Neuronal stem cell (in vitro differentiated cells): ENCODE measurements around the gene TMEM129.

Experiments used
- DNase-seq: peaks from one replicate; pipeline ENCODE4 v3.0.0-alpha.2; 2013; ENCODE audit warnings: low spot score
- H2AFZ ChIP-seq: one replicate; pipeline ENCODE4 v1.6.1; 2013; ENCODE audit warnings: mild to moderate bottlenecking, low read length, inconsistent platforms
- H2AK5ac ChIP-seq: 2 replicates; pipeline ENCODE4 v1.6.1; 2013; ENCODE audit warnings: low read depth, mild to moderate bottlenecking, inconsistent platforms, low read length, moderate library complexity, mixed read lengths
- H2BK120ac ChIP-seq: 2 replicates; pipeline ENCODE4 v1.6.1; 2013; ENCODE audit warnings: low read depth, mild to moderate bottlenecking, inconsistent platforms, low read length, moderate library complexity, mixed read lengths
- H2BK12ac ChIP-seq: one replicate; pipeline ENCODE4 v1.6.1; 2013; ENCODE audit warnings: low read length, inconsistent platforms
- H2BK15ac ChIP-seq: 2 replicates; pipeline ENCODE4 v1.6.1; 2013; ENCODE audit warnings: mild to moderate bottlenecking, low read length, inconsistent platforms, mixed read lengths
- H2BK5ac ChIP-seq: one replicate; pipeline ENCODE4 v1.6.1; 2013; ENCODE audit warnings: inconsistent platforms, mild to moderate bottlenecking, low read length, moderate library complexity
- H3K14ac ChIP-seq: one replicate; pipeline ENCODE4 v1.6.1; 2013; ENCODE audit warnings: low read length, inconsistent platforms
- H3K18ac ChIP-seq: 2 replicates; pipeline ENCODE4 v1.6.1; 2013; ENCODE audit warnings: low read length, inconsistent platforms
- H3K23ac ChIP-seq: 2 replicates; pipeline ENCODE4 v1.6.1; 2013; ENCODE audit warnings: low read depth, mild to moderate bottlenecking, mixed read lengths, low read length, inconsistent platforms; ENCODE audit not compliant: poor library complexity
- H3K27ac ChIP-seq: replicated peaks from 3 replicates; pipeline ENCODE4 v1.5.1; 2013; ENCODE audit warnings: low read length, inconsistent platforms
- H3K27me3 ChIP-seq, 3 experiments: 2 replicates each; pipeline ENCODE4 v1.6.1; 2013; ENCODE audit warnings: low read length in 3 of 3, mild to moderate bottlenecking in 2 of 3, inconsistent platforms in 1 of 3, low read depth in 1 of 3, mixed read lengths in 1 of 3, moderate library complexity in 1 of 3; ENCODE audit not compliant: control insufficient read depth in 3 of 3, insufficient read depth in 3 of 3
- H3K36me3 ChIP-seq, 2 donors: replicated peaks in 1 of 2; 2 replicates each; pipeline ENCODE4 v1.6.1; 2013; ENCODE audit warnings: low read length in 2 of 2; ENCODE audit not compliant: control insufficient read depth in 2 of 2, insufficient read depth in 2 of 2
- H3K4ac ChIP-seq: 2 replicates; pipeline ENCODE4 v1.6.1; 2013; ENCODE audit warnings: inconsistent platforms, mild to moderate bottlenecking, low read length, moderate library complexity
- H3K4me1 ChIP-seq, 2 donors: 1 replicate in 1 of 2; 2 replicates in 1 of 2; pipeline ENCODE4 v1.6.1; 2013; ENCODE audit warnings: low read length in 2 of 2, low read depth in 1 of 2; ENCODE audit not compliant: control insufficient read depth in 2 of 2, insufficient read depth in 1 of 2
- H3K4me2 ChIP-seq: one replicate; pipeline ENCODE4 v1.6.1; 2013; ENCODE audit warnings: mild to moderate bottlenecking, low read length, inconsistent platforms; ENCODE audit not compliant: insufficient read depth, poor library complexity, severe bottlenecking
- H3K4me3 ChIP-seq, 2 donors: 2 replicates each; pipeline ENCODE4 v1.5.1; 2013; ENCODE audit warnings: low read length in 2 of 2, mild to moderate bottlenecking in 2 of 2, inconsistent platforms in 1 of 2, moderate library complexity in 1 of 2
- H3K79me1 ChIP-seq: one replicate; pipeline ENCODE4 v1.6.1; 2013; ENCODE audit warnings: low read depth, mild to moderate bottlenecking, inconsistent platforms, low read length, moderate library complexity
- H3K9ac ChIP-seq: one replicate; pipeline ENCODE4 v1.6.1; 2013; ENCODE audit warnings: mild to moderate bottlenecking, low read depth, low read length, inconsistent platforms; ENCODE audit not compliant: poor library complexity
- H3K9me3 ChIP-seq, 2 donors: replicated peaks in 1 of 2; 2 replicates each; pipeline versions ENCODE3 to v1.6.1; 2013; ENCODE audit warnings: low read length in 2 of 2, mild to moderate bottlenecking in 2 of 2, inconsistent platforms in 1 of 2, low read depth in 1 of 2, mixed read lengths in 1 of 2, moderate library complexity in 1 of 2; ENCODE audit not compliant: control insufficient read depth in 2 of 2, insufficient read depth in 1 of 2
- H4K8ac ChIP-seq: one replicate; pipeline ENCODE4 v1.6.1; 2013; ENCODE audit warnings: low read depth, mild to moderate bottlenecking, inconsistent platforms, low read length, moderate library complexity
- H4K91ac ChIP-seq: one replicate; pipeline ENCODE4 v1.6.1; 2013; ENCODE audit warnings: low read length, low read depth, mild to moderate bottlenecking, inconsistent platforms; ENCODE audit not compliant: poor library complexity
- WGBS, 2 donors: extraction: QIAGEN DNeasy Blood & Tissue Kit; methylation state at CpG; one replicate each; pipeline ENCODE4 v1.1.7; 2013; ENCODE audit warnings: missing lambda C conversion rate in 2 of 2, mixed read lengths in 1 of 2; ENCODE audit not compliant: insufficient read length in 2 of 2, insufficient replicate concordance in 1 of 2; ENCODE audit errors: extremely low coverage in 2 of 2; 5-methylcytosine and 5-hydroxymethylcytosine counted together

The TMEM129 gene

DNA sequence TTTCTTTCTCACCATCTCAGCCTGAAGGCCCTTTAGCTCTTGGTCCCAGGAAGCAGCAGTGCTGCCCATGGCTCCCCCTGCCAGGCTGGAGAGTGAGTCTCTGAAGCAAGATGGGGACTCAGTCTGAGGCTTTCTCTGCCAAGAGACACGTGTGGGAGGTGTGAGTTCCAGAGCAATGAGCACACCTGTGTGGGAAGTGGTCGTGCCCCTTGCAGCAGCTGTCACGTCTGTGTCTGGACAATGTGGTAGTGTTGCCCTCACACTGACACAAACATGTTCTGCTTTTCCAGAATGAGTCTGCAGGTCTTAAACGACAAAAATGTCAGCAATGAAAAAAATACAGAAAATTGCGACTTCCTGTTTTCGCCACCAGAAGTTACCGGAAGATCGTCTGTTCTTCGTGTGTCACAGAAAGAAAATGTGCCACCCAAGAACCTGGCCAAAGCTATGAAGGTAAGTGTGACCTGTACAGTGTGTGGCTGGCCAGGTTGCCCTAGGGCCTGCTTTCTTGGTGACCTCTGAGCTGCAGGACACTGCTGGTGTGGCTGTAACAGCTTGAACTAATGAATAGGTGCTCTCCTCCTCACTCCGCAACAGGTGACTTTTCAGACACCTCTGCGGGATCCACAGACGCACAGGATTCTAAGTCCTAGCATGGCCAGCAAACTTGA lies 2.1 kb upstream of the TMEM129 start:
- H3K4me2 ChIP-seq = peak overlapping the region; percentile 14
- no peak for DNase-seq
- peaks cover 46 to 66% of the 10 kb centered on the region in 2 donors for H3K36me3 ChIP-seq
- H4K8ac ChIP-seq = no peak overlapping the region
- peak overlapping the region; percentile 27 to 89 for H3K4me3 ChIP-seq
- no peak overlapping the region for H2AK5ac ChIP-seq
- peaks cover 0 to 2% of the 10 kb centered on the region in 2 donors for H3K9me3 ChIP-seq
- no CpG with 5 or more reads among the region's 12 CpGs for WGBS, 2 donors
- H2BK15ac ChIP-seq = no peak overlapping the region
- no peak overlapping the region for H2BK5ac ChIP-seq
- peaks cover 16 to 19% of the 10 kb centered on the region in 2 donors for H3K4me1 ChIP-seq
- H3K14ac ChIP-seq = no peak overlapping the region
- H4K91ac ChIP-seq = no peak overlapping the region
- no peak overlapping the region for H3K27ac ChIP-seq
- H3K27me3 ChIP-seq = no peaks in the 10 kb centered on the region
- H3K23ac ChIP-seq = no peak overlapping the region
- H2BK120ac ChIP-seq = no peak overlapping the region
- H3K4ac ChIP-seq = no peak overlapping the region
- H3K9ac ChIP-seq = peak overlapping the region; percentile 32
- no peak overlapping the region for H3K18ac ChIP-seq
- no peak overlapping the region for H2BK12ac ChIP-seq
- H3K79me1 ChIP-seq = peaks cover 35% of the 10 kb centered on the region
- no peak overlapping the region for H2AFZ ChIP-seq

DNA sequence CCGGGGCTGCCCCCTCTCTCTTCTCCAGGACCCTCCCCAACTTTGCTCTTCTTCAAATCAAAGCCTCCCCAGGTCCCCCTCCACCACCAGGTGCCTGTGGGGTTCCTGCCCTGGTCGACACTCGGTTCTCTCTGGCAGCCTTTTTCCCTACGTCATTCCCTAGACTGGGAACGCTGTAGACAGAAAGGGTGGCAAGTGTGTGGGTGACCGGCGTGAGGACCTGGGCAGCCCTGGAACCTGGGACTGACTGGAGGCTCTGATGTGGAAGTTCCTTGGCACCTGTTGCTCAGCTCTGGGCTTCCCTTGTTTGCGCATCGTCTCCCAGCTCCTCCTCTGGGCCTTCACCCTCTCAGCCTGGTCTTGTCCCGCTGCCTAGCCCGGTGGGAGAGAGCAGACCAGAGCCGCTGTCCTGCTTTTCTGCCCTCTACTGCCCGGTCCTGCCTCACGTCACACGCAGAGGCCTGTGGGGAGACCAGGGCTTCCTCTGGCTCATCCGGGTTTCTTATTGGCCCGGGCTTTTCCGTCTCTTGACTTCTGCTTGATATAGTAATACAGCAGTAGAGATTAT lies 1.5 kb upstream of the TMEM129 start:
- Histone ChIP-seq H2BK120ac (no peak overlapping the region), H2AK5ac (peak overlapping the region; percentile 91), H3K79me1 (peaks cover 37% of the 10 kb centered on the region), H3K4ac (no peak overlapping the region), H3K27me3 (no peaks in the 10 kb centered on the region), H3K9ac (peak overlapping the region; percentile 91), H4K91ac (no peak overlapping the region), H3K4me3 (peak overlapping the region; percentile 89 to 97), H3K4me1 (peaks cover 16 to 19% of the 10 kb centered on the region in 2 donors), H2AFZ (no peak overlapping the region), H3K4me2 (peak overlapping the region; percentile 91), H4K8ac (no peak overlapping the region), H3K27ac (no peak overlapping the region), H3K9me3 (peaks cover 0 to 2% of the 10 kb centered on the region in 2 donors), H3K36me3 (peaks cover 46 to 66% of the 10 kb centered on the region in 2 donors), H3K23ac (peak overlapping the region; percentile 62), H2BK5ac (no peak overlapping the region), H3K18ac (no peak overlapping the region), H2BK15ac (no peak overlapping the region), H2BK12ac (no peak overlapping the region), H3K14ac (no peak overlapping the region)
- WGBS, 2 donors = no CpG with 5 or more reads among the region's 18 CpGs
- no peak for DNase-seq

DNA sequence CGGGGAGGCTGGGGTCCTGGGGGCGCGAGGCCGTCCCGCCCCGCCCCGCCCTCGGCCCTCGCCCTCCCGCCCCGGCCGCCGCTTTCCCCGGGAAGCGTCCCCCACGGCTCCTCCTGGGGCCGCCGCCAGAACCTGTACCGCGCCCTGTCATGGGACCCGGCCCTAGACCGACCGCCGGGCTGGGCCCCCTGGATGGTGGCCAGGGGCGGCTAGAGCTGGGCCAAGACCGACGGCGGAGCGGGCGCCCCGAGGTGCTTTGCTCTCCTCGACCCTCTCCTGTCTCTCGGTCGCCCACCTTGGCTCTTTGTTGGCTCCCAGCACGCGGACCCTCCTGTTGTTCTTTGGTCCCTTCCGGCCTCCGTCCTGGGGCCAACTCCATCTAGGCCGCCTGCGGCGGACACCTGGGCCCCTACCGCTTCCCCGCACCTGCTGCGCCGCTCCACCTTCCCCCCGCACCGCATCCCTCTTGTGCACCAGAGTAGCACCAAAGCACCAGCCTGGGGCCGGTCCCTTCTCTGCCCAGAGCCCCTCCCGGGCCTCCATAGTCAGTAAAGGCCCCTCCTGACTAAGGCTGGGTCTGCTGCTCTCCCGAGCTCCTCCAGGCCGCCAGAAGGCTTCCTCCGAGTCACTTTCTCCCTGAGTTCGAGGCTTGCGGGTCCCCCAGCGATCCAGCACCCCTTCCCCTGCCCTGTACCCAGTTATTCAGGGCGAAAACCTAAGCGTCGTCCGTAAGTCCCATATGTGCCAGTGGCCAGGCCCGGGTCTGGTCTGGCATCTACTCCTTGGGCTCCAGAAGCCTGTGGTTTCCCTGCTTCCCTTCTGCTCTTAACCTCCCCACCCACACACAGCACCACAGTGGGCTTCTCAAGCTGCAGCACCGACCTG lies 785 bp upstream of the TMEM129 start:
- Histone ChIP-seq H3K27me3 (no peaks in the 10 kb centered on the region), H2BK5ac (peak overlapping the region; percentile 60), H3K18ac (peak overlapping the region; percentile 92), H3K27ac (peak overlapping the region; percentile 12), H4K8ac (no peak overlapping the region), H2AFZ (peak overlapping the region; percentile 74), H3K4me1 (peaks cover 16 to 19% of the 10 kb centered on the region in 2 donors), H3K9ac (peak overlapping the region; percentile 92), H2BK15ac (no peak overlapping the region), H3K4ac (peak overlapping the region; percentile 98), H2AK5ac (peak overlapping the region; percentile 91), H2BK120ac (no peak overlapping the region), H3K36me3 (peaks cover 46 to 66% of the 10 kb centered on the region in 2 donors), H3K4me2 (peak overlapping the region; percentile 91), H3K4me3 (peak overlapping the region; percentile 89 to 97), H3K79me1 (peaks cover 37% of the 10 kb centered on the region), H4K91ac (no peak overlapping the region), H3K23ac (peak overlapping the region; percentile 62), H3K14ac (peak overlapping the region; percentile 63), H3K9me3 (peaks cover 0 to 2% of the 10 kb centered on the region in 2 donors), H2BK12ac (no peak overlapping the region)
- no peak for DNase-seq
- no CpG with 5 or more reads among the region's 61 CpGs for WGBS, 2 donors
